Measurements from ENCODE around the gene F2.

Gene F2

GRCh38 chr11:46718155-46719019 lies 626 bp upstream of the F2 start:
- DNase-seq = no peak

- no peak for DNase-seq
Observed at GRCh38 chr11:46719543-46720218, 668 bp downstream of the F2 start.

DNA sequence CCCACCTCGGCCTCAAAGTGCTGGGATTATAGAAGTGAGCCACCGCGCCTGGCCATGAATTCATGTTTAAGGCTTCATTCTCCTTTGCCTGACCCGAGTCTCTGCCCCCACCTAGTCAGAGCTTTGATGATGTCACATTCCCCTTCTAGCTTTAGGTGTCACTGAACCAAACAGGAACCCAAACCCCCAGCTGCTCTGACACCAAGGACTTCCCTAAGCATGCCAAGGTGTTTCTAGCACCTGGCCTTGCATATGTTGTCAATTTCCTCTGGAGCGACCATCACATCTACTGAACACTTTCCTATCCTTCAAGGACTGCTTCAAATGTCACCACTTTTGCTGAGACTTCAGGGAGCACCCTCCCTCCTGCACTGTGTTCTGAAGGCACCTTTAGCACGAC lies 2.3 kb downstream of the F2 start:
- DNase-seq = no peak

GRCh38 chr11:46722566-46723358 lies 3.7 kb downstream of the F2 start:
- DNase-seq = no peak

- DNase-seq = no peak
Observed at GRCh38 chr11:46723359-46723680, 4.3 kb downstream of the F2 start.

DNA sequence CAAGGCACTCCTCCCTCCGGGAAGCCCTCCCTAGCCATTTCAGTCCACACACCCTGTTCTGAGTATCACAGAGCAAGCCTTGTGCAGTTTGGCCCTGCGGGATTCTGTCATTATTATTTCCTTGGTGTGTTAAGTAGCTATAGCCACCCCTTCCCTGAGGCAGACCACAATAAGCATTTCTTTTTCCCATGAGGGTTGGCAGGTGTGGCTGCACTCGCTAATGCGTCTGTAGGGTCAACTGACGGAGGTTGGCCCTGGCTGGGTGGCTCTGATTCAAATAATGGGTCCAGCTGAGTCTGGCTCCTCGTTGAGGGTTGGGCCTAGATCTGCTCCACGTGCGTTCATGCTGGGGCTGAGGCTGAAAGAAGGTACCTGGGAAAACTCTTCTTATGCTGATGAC lies 5.1 kb downstream of the F2 start:
- no peak for DNase-seq

DNA sequence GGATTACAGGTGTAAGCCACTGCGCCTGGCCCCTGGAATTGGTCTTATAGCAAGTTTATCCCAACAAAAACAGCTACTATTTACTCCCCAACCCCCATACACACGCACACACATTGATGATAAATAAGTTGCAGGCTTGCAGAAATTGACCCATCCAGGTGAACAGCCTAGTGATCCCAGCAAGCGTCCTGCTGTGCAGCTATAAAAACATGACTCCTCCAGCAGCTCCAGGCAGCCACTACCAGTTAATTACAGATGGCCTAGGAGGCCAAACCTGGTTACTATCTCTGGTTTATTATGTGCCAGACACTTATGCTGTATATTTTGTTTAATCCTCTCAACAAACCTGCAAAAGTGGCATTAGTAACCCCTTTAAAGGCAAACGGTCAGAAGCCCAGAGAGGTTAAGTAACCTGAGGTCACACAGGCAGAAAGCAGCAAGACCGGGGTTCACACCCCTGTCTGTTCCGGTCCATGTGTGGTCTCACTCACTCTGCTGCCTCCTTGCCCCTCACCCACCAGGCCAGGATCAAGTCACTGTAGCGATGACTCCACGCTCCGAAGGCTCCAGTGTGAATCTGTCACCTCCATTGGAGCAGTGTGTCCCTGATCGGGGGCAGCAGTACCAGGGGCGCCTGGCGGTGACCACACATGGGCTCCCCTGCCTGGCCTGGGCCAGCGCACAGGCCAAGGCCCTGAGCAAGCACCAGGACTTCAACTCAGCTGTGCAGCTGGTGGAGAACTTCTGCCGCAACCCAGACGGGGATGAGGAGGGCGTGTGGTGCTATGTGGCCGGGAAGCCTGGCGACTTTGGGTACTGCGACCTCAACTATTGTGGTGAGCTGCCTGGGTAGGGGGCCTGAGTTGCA lies 6.6 kb downstream of the F2 start:
- DNase-seq = no peak

- DNase-seq = no peak
Observed at GRCh38 chr11:46726206-46726862, 7.3 kb downstream of the F2 start.

- no peak for DNase-seq
Observed at GRCh38 chr11:46727952-46728658, 9.1 kb downstream of the F2 start.

- no peak for DNase-seq
Observed at GRCh38 chr11:46728659-46729040, 9.6 kb downstream of the F2 start.

GRCh38 chr11:46729110-46730027 lies 10.4 kb downstream of the F2 start:
- DNase-seq = no peak

DNA sequence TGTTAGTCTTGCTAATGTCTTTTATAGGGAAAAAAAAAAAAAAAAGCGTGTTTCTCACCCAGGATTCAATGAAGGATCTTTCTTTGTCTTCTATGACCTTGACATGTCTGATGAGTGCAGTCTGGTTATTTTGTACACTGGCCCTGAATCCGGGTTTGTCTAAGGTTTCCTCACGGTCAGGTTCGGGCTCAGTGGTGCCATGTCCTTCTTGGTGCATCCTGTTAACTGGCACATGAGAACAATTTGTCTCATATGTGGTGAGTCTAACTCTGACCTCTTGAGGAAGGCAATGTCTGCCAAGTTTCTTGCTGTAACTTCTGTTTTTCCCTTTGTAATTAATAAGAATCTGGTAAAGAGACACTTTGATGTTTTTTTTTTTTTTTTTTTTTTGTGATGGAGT lies 12.5 kb downstream of the F2 start:
- DNase-seq = no peak

DNA sequence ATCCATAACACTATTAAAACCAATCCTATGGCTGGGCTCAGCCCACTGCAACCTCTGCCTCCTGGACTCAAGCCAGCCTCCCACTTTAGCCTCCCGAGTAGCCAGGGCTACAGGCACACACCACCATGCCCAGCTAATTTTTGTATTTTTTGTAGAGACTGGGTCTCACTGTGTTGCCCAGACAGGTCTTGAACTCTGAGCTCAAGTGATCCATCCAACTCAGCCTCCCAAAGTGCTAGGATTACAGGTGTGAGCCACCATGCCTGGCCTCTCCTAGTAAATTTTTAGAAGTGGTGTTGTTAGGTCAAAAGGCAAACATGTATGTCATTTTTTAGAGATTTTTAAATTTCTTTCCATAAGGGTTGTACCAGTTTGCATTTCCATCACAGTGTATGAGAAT lies 14.2 kb downstream of the F2 start:
- no peak for DNase-seq

DNA sequence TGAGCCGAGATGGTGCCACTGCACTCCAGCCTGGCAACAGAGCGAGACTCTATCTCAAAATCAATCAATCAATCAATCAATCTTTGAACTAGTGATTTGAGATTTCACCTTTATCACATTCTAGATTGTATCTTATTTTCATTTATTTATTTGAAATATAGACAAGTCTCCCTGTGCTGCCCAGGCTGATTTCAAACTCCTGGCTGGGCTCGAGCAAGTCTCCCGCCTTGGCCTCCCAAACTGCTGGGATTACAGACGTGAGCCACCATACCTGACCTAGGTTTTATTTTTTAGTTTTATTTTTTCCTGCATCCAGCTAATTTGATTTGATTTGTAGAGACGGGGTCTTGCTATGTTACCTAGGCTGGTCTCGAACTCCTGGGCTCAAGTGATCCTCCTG lies 17.1 kb downstream of the F2 start:
- no peak for DNase-seq

GRCh38 chr11:46736615-46737014 lies 17.6 kb downstream of the F2 start:
- DNase-seq = no peak

GRCh38 chr11:46737699-46738098 lies 18.7 kb downstream of the F2 start:
- no peak for DNase-seq

- no peak for DNase-seq
Observed at GRCh38 chr11:46738887-46739286, 19.9 kb downstream of the F2 start.

- DNase-seq = no peak
Observed at GRCh38 chr11:46741600-46742484, 22.8 kb downstream of the F2 start.

- DNase-seq = no peak
Observed at GRCh38 chr11:46743043-46743442, 24.0 kb downstream of the F2 start.
